Measurements from ENCODE around the gene C4BPB. TPM values are rescaled to one million over a fixed set of nuclear protein-coding genes. Genes with fewer than 3 reads are reported as not detected.
A peak's percentile ranks its signal among the peaks of the same experiment; 100 is the strongest.

The C4BPB gene
- total and polyA plus RNA-seq, 2 of the 13 experiments (the other 11 are each of a cell fraction or from before 2014, with no cell fraction given) = 155 to 266 TPM

DNA sequence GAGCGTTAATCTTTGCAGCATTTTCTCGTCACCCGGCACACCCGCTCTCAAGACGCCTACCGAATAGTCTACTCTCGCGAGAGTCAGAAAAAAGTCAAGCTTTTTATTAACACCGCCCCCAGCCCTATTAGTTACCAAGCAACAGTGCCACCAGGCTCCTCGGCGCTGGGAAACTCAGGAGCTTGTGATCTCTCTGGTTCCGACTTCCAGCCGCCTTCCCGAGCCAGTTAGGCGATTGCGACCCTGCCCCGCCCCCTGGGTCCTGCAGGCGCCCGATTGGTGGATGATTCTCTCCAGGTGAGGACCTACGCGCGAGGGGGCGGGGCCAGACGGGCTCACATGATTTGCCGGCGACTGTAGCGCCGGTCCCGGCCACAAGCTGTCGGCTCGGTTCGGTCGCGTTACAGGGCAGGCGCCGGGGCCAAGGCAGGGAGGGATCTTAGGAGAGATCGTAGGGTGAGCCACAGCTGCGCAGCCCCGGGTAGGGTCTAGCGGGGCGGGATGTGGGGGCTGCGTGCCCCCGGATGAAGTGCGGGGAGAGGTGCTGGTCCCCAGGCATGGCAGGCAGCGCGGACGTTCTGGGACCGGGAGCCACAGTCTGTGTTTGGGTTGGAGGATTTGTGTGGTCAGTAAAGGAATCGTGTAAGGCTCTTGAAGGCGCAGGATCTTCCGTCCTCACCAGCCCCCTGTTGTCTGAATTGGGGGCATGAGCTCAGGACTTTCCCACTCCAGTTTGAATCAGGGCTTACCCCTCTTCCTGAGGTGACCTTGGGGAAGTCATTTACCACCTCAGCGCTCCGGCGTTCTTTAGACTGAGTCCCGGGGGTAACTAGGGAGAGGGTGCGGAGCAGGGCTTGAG lies 35.5 kb upstream of the C4BPB start, which contains the start of gene PFKFB2 (continued):
- no peak for TF ChIP-seq FLYWCH1 (CRISPR knock-in tag; IDR thresholded peaks at IDR 0.05)
- TF ChIP-seq, protein P1, sequence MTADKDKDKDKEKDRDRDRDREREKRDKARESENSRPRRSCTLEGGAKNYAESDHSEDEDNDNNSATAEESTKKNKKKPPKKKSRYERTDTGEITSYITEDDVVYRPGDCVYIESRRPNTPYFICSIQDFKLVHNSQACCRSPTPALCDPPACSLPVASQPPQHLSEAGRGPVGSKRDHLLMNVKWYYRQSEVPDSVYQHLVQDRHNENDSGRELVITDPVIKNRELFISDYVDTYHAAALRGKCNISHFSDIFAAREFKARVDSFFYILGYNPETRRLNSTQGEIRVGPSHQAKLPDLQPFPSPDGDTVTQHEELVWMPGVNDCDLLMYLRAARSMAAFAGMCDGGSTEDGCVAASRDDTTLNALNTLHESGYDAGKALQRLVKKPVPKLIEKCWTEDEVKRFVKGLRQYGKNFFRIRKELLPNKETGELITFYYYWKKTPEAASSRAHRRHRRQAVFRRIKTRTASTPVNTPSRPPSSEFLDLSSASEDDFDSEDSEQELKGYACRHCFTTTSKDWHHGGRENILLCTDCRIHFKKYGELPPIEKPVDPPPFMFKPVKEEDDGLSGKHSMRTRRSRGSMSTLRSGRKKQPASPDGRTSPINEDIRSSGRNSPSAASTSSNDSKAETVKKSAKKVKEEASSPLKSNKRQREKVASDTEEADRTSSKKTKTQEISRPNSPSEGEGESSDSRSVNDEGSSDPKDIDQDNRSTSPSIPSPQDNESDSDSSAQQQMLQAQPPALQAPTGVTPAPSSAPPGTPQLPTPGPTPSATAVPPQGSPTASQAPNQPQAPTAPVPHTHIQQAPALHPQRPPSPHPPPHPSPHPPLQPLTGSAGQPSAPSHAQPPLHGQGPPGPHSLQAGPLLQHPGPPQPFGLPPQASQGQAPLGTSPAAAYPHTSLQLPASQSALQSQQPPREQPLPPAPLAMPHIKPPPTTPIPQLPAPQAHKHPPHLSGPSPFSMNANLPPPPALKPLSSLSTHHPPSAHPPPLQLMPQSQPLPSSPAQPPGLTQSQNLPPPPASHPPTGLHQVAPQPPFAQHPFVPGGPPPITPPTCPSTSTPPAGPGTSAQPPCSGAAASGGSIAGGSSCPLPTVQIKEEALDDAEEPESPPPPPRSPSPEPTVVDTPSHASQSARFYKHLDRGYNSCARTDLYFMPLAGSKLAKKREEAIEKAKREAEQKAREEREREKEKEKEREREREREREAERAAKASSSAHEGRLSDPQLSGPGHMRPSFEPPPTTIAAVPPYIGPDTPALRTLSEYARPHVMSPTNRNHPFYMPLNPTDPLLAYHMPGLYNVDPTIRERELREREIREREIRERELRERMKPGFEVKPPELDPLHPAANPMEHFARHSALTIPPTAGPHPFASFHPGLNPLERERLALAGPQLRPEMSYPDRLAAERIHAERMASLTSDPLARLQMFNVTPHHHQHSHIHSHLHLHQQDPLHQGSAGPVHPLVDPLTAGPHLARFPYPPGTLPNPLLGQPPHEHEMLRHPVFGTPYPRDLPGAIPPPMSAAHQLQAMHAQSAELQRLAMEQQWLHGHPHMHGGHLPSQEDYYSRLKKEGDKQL (CRISPR knock-in tag; IDR thresholded peaks at IDR 0.05; ENCODE audit: low read depth) = no peak
- TF ChIP-seq ZNF121 (CRISPR knock-in tag; IDR thresholded peaks at IDR 0.05) = no peak
- no peak for TF ChIP-seq ZNF737 (CRISPR knock-in tag; IDR thresholded peaks at IDR 0.05; ENCODE audit: borderline replicate concordance)
- no peak for TF ChIP-seq ZNF766 (CRISPR knock-in tag; IDR thresholded peaks at IDR 0.05; ENCODE audit: borderline replicate concordance)
- TF ChIP-seq, protein P2, sequence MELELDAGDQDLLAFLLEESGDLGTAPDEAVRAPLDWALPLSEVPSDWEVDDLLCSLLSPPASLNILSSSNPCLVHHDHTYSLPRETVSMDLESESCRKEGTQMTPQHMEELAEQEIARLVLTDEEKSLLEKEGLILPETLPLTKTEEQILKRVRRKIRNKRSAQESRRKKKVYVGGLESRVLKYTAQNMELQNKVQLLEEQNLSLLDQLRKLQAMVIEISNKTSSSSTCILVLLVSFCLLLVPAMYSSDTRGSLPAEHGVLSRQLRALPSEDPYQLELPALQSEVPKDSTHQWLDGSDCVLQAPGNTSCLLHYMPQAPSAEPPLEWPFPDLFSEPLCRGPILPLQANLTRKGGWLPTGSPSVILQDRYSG (CRISPR knock-in tag; IDR thresholded peaks at IDR 0.05) = 0 out of 2 replicates have a peak, but pooled peaks have one; percentile 45
- TF ChIP-seq NR2C2 (CRISPR knock-in tag; IDR thresholded peaks at IDR 0.05; ENCODE audit: borderline replicate concordance) = peak; percentile 37; the same call in 1 of the 2 replicates
- no peak for TF ChIP-seq SOX6 (IDR thresholded peaks at IDR 0.05)
- TF ChIP-seq SOX6 (CRISPR knock-in tag; IDR thresholded peaks at IDR 0.05) = peak; percentile 41; the same call in 1 of the 2 replicates
- TF ChIP-seq HES4 (CRISPR knock-in tag; IDR thresholded peaks at IDR 0.05; ENCODE audit: borderline replicate concordance) = 0 out of 2 replicates have a peak, but pooled peaks have one; percentile 57
- TF ChIP-seq, protein P3, sequence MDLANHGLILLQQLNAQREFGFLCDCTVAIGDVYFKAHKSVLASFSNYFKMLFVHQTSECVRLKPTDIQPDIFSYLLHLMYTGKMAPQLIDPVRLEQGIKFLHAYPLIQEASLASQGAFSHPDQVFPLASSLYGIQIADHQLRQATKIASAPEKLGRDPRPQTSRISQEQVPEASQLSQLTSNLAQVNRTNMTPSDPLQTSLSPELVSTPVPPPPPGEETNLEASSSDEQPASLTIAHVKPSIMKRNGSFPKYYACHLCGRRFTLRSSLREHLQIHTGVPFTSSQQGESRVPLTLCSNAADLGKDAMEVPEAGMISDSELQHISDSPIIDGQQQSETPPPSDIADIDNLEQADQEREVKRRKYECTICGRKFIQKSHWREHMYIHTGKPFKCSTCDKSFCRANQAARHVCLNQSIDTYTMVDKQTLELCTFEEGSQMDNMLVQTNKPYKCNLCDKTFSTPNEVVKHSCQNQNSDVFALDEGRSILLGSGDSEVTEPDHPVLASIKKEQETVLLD (CRISPR knock-in tag; IDR thresholded peaks at IDR 0.05; ENCODE audit: low read depth) = no peak
- TF ChIP-seq ZNF598 (CRISPR knock-in tag; IDR thresholded peaks at IDR 0.05; ENCODE audit: borderline replicate concordance) = peak; percentile 51; the same call in 1 of the 2 replicates
- 0 out of 2 replicates have a peak, but pooled peaks have one; percentile 27 for TF ChIP-seq RCOR2 (CRISPR knock-in tag; IDR thresholded peaks at IDR 0.05)
- peak; percentile 25; the same call in 1 of the 2 replicates for TF ChIP-seq ISL2 (CRISPR knock-in tag; IDR thresholded peaks at IDR 0.05)
- no peak for TF ChIP-seq GABPA (IDR thresholded peaks at IDR 0.05; ENCODE audit: low read depth, low read length)
- TF ChIP-seq GABPA (CRISPR knock-in tag; IDR thresholded peaks at IDR 0.05; ENCODE audit: low read depth) = peak; percentile 55; the same call in 1 of the 2 replicates
- no peak for TF ChIP-seq ZNF256 (CRISPR knock-in tag; conservative IDR thresholded peaks at IDR 0.05)
- TF ChIP-seq, protein P4, sequence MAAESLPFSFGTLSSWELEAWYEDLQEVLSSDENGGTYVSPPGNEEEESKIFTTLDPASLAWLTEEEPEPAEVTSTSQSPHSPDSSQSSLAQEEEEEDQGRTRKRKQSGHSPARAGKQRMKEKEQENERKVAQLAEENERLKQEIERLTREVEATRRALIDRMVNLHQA (CRISPR knock-in tag; IDR thresholded peaks at IDR 0.05) = no peak
- TF ChIP-seq NFE2 (CRISPR knock-in tag; IDR thresholded peaks at IDR 0.05) = no peak
- TF ChIP-seq, protein P5, sequence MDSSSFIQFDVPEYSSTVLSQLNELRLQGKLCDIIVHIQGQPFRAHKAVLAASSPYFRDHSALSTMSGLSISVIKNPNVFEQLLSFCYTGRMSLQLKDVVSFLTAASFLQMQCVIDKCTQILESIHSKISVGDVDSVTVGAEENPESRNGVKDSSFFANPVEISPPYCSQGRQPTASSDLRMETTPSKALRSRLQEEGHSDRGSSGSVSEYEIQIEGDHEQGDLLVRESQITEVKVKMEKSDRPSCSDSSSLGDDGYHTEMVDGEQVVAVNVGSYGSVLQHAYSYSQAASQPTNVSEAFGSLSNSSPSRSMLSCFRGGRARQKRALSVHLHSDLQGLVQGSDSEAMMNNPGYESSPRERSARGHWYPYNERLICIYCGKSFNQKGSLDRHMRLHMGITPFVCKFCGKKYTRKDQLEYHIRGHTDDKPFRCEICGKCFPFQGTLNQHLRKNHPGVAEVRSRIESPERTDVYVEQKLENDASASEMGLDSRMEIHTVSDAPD (CRISPR knock-in tag; IDR thresholded peaks at IDR 0.05) = peak; percentile 83
